Mucosa of descending colon (tissue), 3 donors: ENCODE measurements around the gene FAM3D. TPM values are rescaled to one million over a fixed set of nuclear protein-coding genes. Genes with fewer than 3 reads are reported as not detected.
A peak's percentile ranks its signal among the peaks of the same experiment; 100 is the strongest.
"Not testable (repeated sequence)": the region's sequence is repeated elsewhere in the genome, so short reads cannot be mapped to it uniquely, and the experiment has no call there.

Experiments used
- ATAC-seq: fragments of 200-7000 bp; cut with Tn5 transposase; one replicate; pipeline ENCODE4 v1.9.1; 2020; ENCODE audit warnings: mild to moderate bottlenecking, moderate library complexity
- DNase-seq, 3 donors: peaks; one replicate each; pipeline ENCODE4 v3.0.0-alpha.2; 2020
- H3K36me3 ChIP-seq: fragments of 200-600 bp; one replicate; pipeline ENCODE4 v1.8.0; 2021; ENCODE audit warnings: low read depth, mild to moderate bottlenecking
- H3K4me1 ChIP-seq: fragments of 200-600 bp; one replicate; pipeline ENCODE4 v1.8.0; 2021; ENCODE audit warnings: low read depth, mild to moderate bottlenecking
- H3K4me3 ChIP-seq: fragments of 200-600 bp; one replicate; pipeline ENCODE4 v1.8.0; 2021; ENCODE audit warnings: mild to moderate bottlenecking
- H3K9me3 ChIP-seq: fragments of 200-600 bp; one replicate; pipeline ENCODE4 v1.8.0; 2021; ENCODE audit warnings: mild to moderate bottlenecking
- CTCF ChIP-seq: fragments of 200-600 bp; IDR thresholded peaks from one replicate; pipeline ENCODE4 v1.8.0; 2022; ENCODE audit warnings: antibody characterized with exemption, mild to moderate bottlenecking
- intact Hi-C, 2 donors: fragments of 100-400 bp; cut with DNase I in 1 of 2; cut with micrococcal nuclease in 1 of 2; formaldehyde crosslinking; loops; one replicate each; pipeline versions ENCODE4 v1.11.0 to v1.11.1; 2022; cut with DNase I, micrococcal nuclease
- long read RNA-seq, 2 donors: library from polyadenylated mRNA; unstranded; transcript quantifications; one replicate each; pipeline ENCODE4 v2.0.0, GENCODE V29; 2019 to 2021
- total RNA-seq, 3 donors: library from RNA; stranded (reverse); fragmentation: NEBNext Ultra II Directional in 2 of 3; extraction: Animal tissue kit (Norgen Biotek cat#: 25700) in 2 of 3; gene quantifications; one replicate each; pipeline versions ENCODE4 v1.2.1 to v1.2.4, GENCODE V29; 2021 to 2023
- donor health status: DM: no; HTN: no; CAD: no; lungs with moderate emphysema.
- donor health status: DM: no; HTN: no; CAD: no.
- donor health status: DM: no; HTN: yes; CAD: no.

The FAM3D gene
- total RNA-seq, result 100 to 1,000 TPM; 253 to 761 (median 323) TPM
- long read RNA-seq, donor 1, transcript FAM3D-201 (10 exons, 1,319 nt), result major isoform, 50 of 111 reads
- long read RNA-seq, donor 1, partial matches to known transcripts, result 13 of 111 reads
- long read RNA-seq, donor 1, other reads (novel, unspliced or antisense), result 48 of 111 reads
- long read RNA-seq, donor 2, transcript FAM3D-201 (10 exons, 1,319 nt), result major isoform, 91 of 188 reads
- long read RNA-seq, donor 2, partial matches to known transcripts, result 9 of 188 reads
- long read RNA-seq, donor 2, other reads (novel, unspliced or antisense), result 88 of 188 reads

GRCh38 chr3:58666683-58667082, at the start of gene FAM3D:
Gene FAM3D (minus strand): TSS chr3:58666774. CDS start chr3:58655563, 11,211 bp downstream.
- peak; percentile 73 for ATAC-seq
- peak within 1 kb of the TSS; percentile 37 for H3K4me3 ChIP-seq
- intact Hi-C loops, result no loop called here

DNA sequence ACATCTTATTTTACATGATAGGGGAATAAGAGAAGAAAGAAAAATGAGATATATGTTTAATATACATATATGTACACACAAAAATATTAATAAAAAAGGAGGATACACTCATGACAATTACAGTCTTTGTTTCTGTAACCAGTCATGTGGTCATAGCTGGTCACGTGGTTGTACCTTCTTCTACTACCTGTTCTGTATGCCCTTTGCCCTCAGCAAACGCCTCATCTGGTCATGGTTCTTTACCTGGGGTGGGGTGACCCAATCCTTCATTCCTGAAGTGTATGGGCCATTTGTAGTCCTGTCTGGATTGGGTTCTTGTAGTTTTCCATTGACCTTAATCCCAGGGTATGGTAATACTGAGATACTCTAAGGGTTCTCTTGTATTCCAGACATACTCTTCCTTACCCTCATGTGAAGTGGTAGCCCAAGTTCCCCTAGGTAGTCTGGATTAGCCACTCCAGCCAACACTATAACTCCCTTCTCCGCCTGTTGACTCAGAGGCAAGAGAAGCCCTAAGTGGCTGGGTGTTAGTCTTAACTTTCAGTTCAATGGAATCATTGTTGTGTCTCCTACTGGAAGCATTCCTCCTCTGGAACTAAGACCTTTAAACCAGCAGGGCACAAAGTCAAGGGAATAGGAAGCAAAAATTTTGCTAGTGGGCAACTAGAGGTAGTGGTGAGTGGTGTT, 47.3 kb upstream of the FAM3D start:
- Histone ChIP-seq H3K4me3 (no peak overlapping the region), H3K36me3 (no peaks in the 10 kb centered on the region), H3K4me1 (no peaks in the 10 kb centered on the region), H3K9me3 (no peaks in the 10 kb centered on the region)
- ATAC-seq (peak; percentile 87), DNase-seq (peak in 1 of 3 donors; percentile 29)
- no peak for TF ChIP-seq CTCF
- intact Hi-C loops, result no loop called here

More at GRCh38 chr3:58666683-58667082, at the start of gene FAM3D:
- no peak for TF ChIP-seq CTCF
- Histone ChIP-seq H3K4me1 (peaks cover 32% of the 10 kb centered on the region), H3K36me3 (no peaks in the 10 kb centered on the region), H3K9me3 (no peaks in the 10 kb centered on the region)
- DNase-seq, result peak; percentile 83 to 90 (median 87)

DNA sequence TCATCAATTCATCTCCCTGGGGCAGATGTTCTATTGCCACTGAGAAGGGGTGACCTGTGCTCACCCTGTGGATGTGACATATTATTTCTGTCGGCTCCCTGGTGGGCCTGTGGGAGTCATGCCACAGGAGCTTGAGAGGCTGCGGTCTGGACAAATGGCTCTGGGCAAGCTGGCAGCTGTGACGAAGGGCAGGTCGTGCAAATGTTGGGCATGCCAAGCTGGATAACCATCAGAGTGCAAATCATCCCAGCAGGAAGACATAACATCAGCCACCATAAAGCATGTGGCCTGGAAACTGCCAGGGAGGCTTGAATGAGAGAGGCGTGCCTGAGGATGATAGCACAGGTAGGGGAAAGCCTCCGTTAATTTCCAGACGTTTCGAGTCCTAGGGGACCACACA, 45.3 kb upstream of the FAM3D start:
- no peak for TF ChIP-seq CTCF
- Histone ChIP-seq H3K9me3 (no peaks in the 10 kb centered on the region), H3K36me3 (no peaks in the 10 kb centered on the region), H3K4me1 (no peaks in the 10 kb centered on the region), H3K4me3 (no peak overlapping the region)
- no peak for DNase-seq
- no peak for ATAC-seq
- intact Hi-C loops, result no loop called here

DNA sequence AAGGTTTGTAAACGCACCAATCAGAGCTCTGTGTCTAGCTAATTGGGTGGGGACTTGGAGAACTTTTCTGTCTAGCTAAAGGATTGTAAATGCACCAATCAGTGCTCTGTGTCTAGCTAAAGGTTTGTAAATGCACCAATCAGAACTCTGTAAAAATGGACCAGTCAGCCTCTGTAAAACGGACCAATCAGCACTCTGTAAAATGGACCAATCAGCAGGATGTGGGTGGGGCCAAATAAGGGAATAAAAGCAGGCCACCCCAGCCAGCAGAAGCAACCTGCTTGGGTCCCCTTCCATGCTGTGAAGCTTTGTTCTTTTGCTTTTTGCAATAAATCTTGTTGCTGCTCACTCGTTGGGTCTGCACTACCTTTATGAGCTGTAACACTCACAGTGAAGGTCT, 42.4 kb upstream of the FAM3D start:
- DNase-seq, H3K4me3 ChIP-seq, H3K36me3 ChIP-seq, ATAC-seq, H3K9me3 ChIP-seq, H3K4me1 ChIP-seq, intact Hi-C loops: not testable (repeated sequence)

DNA sequence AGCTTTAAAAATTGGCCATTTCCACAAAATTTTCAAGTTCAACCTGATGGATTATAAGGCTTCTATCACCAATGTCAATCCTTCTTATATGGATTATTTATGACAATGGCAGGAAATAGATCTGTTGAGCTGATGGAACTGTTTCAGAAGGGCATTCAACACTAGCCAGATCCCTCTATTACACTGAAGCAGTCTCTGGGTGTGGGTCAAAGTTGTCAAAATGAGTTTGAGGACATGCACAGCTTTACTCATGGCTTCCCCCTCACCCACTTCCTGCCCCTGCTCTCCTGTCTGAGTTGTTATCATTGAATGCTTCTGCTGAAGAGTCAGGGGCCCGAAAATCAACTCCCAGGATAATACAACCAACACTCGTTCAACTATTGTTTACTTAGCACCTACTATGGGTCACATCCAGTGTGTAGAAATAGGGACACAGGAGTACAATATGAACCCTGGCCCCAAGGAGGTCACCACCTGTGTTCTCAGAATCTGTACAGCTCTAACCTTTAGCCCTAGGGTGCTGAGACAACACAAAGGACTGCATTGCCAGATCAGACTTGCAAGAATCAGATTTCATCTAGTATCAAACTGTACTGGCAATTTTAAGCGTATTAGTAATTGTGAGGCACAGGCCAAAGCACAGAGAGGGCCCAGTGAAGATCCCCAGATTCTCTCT, 41.7 kb upstream of the FAM3D start:
- no peaks in the 10 kb centered on the region for H3K9me3 ChIP-seq
- H3K36me3 ChIP-seq, result no peaks in the 10 kb centered on the region
- H3K4me3 ChIP-seq, result no peak overlapping the region
- no peak for TF ChIP-seq CTCF
- no peak for DNase-seq
- no peak for ATAC-seq
- peaks cover 3% of the 10 kb centered on the region for H3K4me1 ChIP-seq
- intact Hi-C loops, result no loop called here
